BE2C (cell line): ENCODE data around the gene POU6F2.

Source experiments
- DNase-seq: peaks from one replicate; pipeline ENCODE4 v3.0.0-alpha.2; 2020
- H3K27me3 ChIP-seq: fragments of 250-450 bp; sonication (Bioruptor Pico); 2 replicates; pipeline ENCODE4 v1.5.1; 2020; ENCODE audit warnings: mild to moderate bottlenecking
- H3K36me3 ChIP-seq: fragments of 250-450 bp; sonication (Bioruptor Pico); 2 replicates; pipeline ENCODE4 v1.5.1; 2020; ENCODE audit warnings: mild to moderate bottlenecking
- H3K4me1 ChIP-seq: fragments of 250-450 bp; sonication (Bioruptor Pico); 2 replicates; pipeline ENCODE4 v1.5.1; 2020
- H3K4me3 ChIP-seq: 2 replicates; pipeline ENCODE4 v1.5.1; 2011; ENCODE audit warnings: low read depth, low read length
- H3K9me3 ChIP-seq: fragments of 250-450 bp; sonication (Bioruptor Pico); 2 replicates; pipeline ENCODE4 v1.5.1; 2020
- CTCF ChIP-seq: IDR thresholded peaks from 2 replicates; pipeline ENCODE4 v1.5.1; 2012; ENCODE audit warnings: mild to moderate bottlenecking, low read depth, low read length

The POU6F2 gene

GRCh38 chr7:39453743-39454355 lies 476.1 kb downstream of the POU6F2 start:
- peaks cover 11% of the 10 kb centered on the region for H3K27me3 ChIP-seq
- H3K4me3 ChIP-seq: no peak overlapping the region
- peak; percentile 98 for TF ChIP-seq CTCF
- H3K4me1 ChIP-seq: no peaks in the 10 kb centered on the region
- DNase-seq: peak; percentile 63
- no peaks in the 10 kb centered on the region for H3K36me3 ChIP-seq
- H3K9me3 ChIP-seq: no peaks in the 10 kb centered on the region

GRCh38 chr7:39458061-39458745 lies 480.5 kb downstream of the POU6F2 start:
- Histone ChIP-seq H3K4me1 (no peaks in the 10 kb centered on the region), H3K4me3 (peak overlapping the region; percentile 57), H3K9me3 (no peaks in the 10 kb centered on the region), H3K36me3 (no peaks in the 10 kb centered on the region), H3K27me3 (peaks cover 4% of the 10 kb centered on the region)
- DNase-seq: peak; percentile 18
- TF ChIP-seq CTCF: no peak

GRCh38 chr7:39459636-39460035 lies 481.9 kb downstream of the POU6F2 start:
- no peaks in the 10 kb centered on the region for H3K4me1 ChIP-seq
- no peaks in the 10 kb centered on the region for H3K36me3 ChIP-seq
- no peak for TF ChIP-seq CTCF
- no peak for DNase-seq
- peaks cover 4% of the 10 kb centered on the region for H3K27me3 ChIP-seq
- no peaks in the 10 kb centered on the region for H3K9me3 ChIP-seq
- H3K4me3 ChIP-seq: no peak overlapping the region

GRCh38 chr7:39460486-39460885 lies 482.8 kb downstream of the POU6F2 start:
- TF ChIP-seq CTCF: no peak
- H3K36me3 ChIP-seq: no peaks in the 10 kb centered on the region
- peaks cover 4% of the 10 kb centered on the region for H3K27me3 ChIP-seq
- no peak overlapping the region for H3K4me3 ChIP-seq
- no peaks in the 10 kb centered on the region for H3K9me3 ChIP-seq
- no peak for DNase-seq
- no peaks in the 10 kb centered on the region for H3K4me1 ChIP-seq

- no peaks in the 10 kb centered on the region for H3K36me3 ChIP-seq
- H3K4me1 ChIP-seq: no peaks in the 10 kb centered on the region
- TF ChIP-seq CTCF: no peak
- peaks cover 6% of the 10 kb centered on the region for H3K27me3 ChIP-seq
- no peak overlapping the region for H3K4me3 ChIP-seq
- DNase-seq: no peak
- no peaks in the 10 kb centered on the region for H3K9me3 ChIP-seq
Measured at GRCh38 chr7:39461263-39461820, 483.6 kb downstream of the POU6F2 start.

GRCh38 chr7:39463252-39463651 lies 485.5 kb downstream of the POU6F2 start:
- no peak for TF ChIP-seq CTCF
- no peak for DNase-seq
- H3K9me3 ChIP-seq: no peaks in the 10 kb centered on the region
- no peaks in the 10 kb centered on the region for H3K36me3 ChIP-seq
- peaks cover 9% of the 10 kb centered on the region for H3K27me3 ChIP-seq
- no peaks in the 10 kb centered on the region for H3K4me1 ChIP-seq
- H3K4me3 ChIP-seq: no peak overlapping the region
